Measurements from ENCODE around the gene KAT2B.

DNA sequence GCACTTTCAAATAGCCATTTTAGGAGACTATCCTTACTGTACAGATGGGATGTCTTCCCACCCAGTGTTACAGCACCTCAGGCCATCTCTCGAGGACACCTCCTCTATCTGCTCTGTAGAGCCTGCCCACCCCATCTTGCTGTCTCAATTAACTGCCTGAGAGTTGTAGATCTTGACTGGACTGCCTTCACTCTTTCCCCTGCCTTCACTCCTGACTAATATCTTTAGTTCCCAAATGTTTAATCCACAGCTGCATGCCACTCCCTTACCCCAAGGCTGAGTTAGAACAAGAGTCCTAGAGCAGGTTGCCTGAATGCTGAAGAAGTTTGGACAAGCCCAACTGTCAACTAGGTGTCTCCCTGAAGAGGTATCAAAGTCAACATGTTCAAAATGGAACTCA is 26.9 kb upstream of the KAT2B start:
- TF ChIP-seq POLR2A (IDR thresholded peaks at IDR 0.05): no peak
- TF ChIP-seq, protein P1, sequence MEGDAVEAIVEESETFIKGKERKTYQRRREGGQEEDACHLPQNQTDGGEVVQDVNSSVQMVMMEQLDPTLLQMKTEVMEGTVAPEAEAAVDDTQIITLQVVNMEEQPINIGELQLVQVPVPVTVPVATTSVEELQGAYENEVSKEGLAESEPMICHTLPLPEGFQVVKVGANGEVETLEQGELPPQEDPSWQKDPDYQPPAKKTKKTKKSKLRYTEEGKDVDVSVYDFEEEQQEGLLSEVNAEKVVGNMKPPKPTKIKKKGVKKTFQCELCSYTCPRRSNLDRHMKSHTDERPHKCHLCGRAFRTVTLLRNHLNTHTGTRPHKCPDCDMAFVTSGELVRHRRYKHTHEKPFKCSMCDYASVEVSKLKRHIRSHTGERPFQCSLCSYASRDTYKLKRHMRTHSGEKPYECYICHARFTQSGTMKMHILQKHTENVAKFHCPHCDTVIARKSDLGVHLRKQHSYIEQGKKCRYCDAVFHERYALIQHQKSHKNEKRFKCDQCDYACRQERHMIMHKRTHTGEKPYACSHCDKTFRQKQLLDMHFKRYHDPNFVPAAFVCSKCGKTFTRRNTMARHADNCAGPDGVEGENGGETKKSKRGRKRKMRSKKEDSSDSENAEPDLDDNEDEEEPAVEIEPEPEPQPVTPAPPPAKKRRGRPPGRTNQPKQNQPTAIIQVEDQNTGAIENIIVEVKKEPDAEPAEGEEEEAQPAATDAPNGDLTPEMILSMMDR (IDR thresholded peaks at IDR 0.05): no peak
